GM20000 (cell line): ENCODE measurements around the gene LMBRD2.
"Not testable (repeated sequence)": the region's sequence is repeated elsewhere in the genome, so short reads cannot be mapped to it uniquely, and the experiment has no call there.

Experiments used
- DNase-seq: peaks from one replicate; pipeline ENCODE4 v3.0.0; 2012; ENCODE audit warnings: low spot score
- CTCF ChIP-seq: IDR thresholded peaks from 2 replicates; pipeline ENCODE4 v1.5.1; 2012; ENCODE audit warnings: mild to moderate bottlenecking, control low read depth; ENCODE audit errors: extremely low read depth, missing control alignments

LMBRD2 gene

GRCh38 chr5:36136581-36136980 is 15.1 kb downstream of the LMBRD2 start:
- no peak for TF ChIP-seq CTCF
- no peak for DNase-seq

GRCh38 chr5:36135988-36136387 is 15.7 kb downstream of the LMBRD2 start:
- no peak for TF ChIP-seq CTCF
- DNase-seq: no peak

GRCh38 chr5:36133009-36133408 is 18.7 kb downstream of the LMBRD2 start:
- not testable (repeated sequence) for DNase-seq

GRCh38 chr5:36129666-36130065 is 22.0 kb downstream of the LMBRD2 start:
- DNase-seq: not testable (repeated sequence)

GRCh38 chr5:36128795-36129194 is 22.9 kb downstream of the LMBRD2 start:
- TF ChIP-seq CTCF: no peak
- no peak for DNase-seq

GRCh38 chr5:36125868-36126267 is 25.8 kb downstream of the LMBRD2 start:
- DNase-seq: no peak
- no peak for TF ChIP-seq CTCF

- TF ChIP-seq CTCF: no peak
- DNase-seq: no peak
Measured at GRCh38 chr5:36111238-36111637, 40.4 kb downstream of the LMBRD2 start.

GRCh38 chr5:36108758-36109460 is 42.8 kb downstream of the LMBRD2 start:
- no peak for DNase-seq
- TF ChIP-seq CTCF: no peak
